ENCODE results near the gene HSD11B1.

The HSD11B1 gene

GRCh38 chr1:209710093-209710492, 5.4 kb downstream of the HSD11B1 start:
- no peak for DNase-seq (ENCODE audit: low spot score)
- no peak for TF ChIP-seq CTCF (conservative IDR thresholded peaks at IDR 0.05; ENCODE audit: low read depth)
- ChIA-PET POLR2A (ENCODE audit: low non-redundant PET) (no interaction called here), CTCF (no interaction called here)
- H3K27ac ChIP-seq, result no peak overlapping the region

- H3K27ac ChIP-seq, result no peak overlapping the region
- DNase-seq (ENCODE audit: low spot score), result no peak
- no peak for TF ChIP-seq CTCF (conservative IDR thresholded peaks at IDR 0.05; ENCODE audit: low read depth)
These were observed 6.2 kb downstream of the HSD11B1 start for GRCh38 chr1:209710847-209711246.

GRCh38 chr1:209714338-209714737, 9.7 kb downstream of the HSD11B1 start:
- CTCF ChIA-PET, result no interaction called here
- no peak for TF ChIP-seq CTCF (conservative IDR thresholded peaks at IDR 0.05; ENCODE audit: low read depth)
- POLR2A ChIA-PET (ENCODE audit: low non-redundant PET), result no interaction called here
- no peak overlapping the region for H3K27ac ChIP-seq
- DNase-seq (ENCODE audit: low spot score), result no peak

More at GRCh38 chr1:209710847-209711246, 6.2 kb downstream of the HSD11B1 start:
- CTCF ChIA-PET, result no interaction called here
- POLR2A ChIA-PET (ENCODE audit: low non-redundant PET), result no interaction called here

- H3K27ac ChIP-seq, result no peak overlapping the region
- CTCF ChIA-PET, result no interaction called here
- POLR2A ChIA-PET (ENCODE audit: low non-redundant PET), result no interaction called here
- TF ChIP-seq CTCF (conservative IDR thresholded peaks at IDR 0.05; ENCODE audit: low read depth), result no peak
- DNase-seq (ENCODE audit: low spot score), result no peak
These were observed 10.7 kb downstream of the HSD11B1 start for GRCh38 chr1:209715314-209715713.

GRCh38 chr1:209717818-209718217, 13.2 kb downstream of the HSD11B1 start:
- CTCF ChIA-PET, result no interaction called here
- POLR2A ChIA-PET (ENCODE audit: low non-redundant PET), result no interaction called here
- H3K27ac ChIP-seq, result no peak overlapping the region
- no peak for DNase-seq (ENCODE audit: low spot score)
- no peak for TF ChIP-seq CTCF (conservative IDR thresholded peaks at IDR 0.05; ENCODE audit: low read depth)

GRCh38 chr1:209720326-209720725, 15.7 kb downstream of the HSD11B1 start:
- H3K27ac ChIP-seq, result no peak overlapping the region
- no peak for DNase-seq (ENCODE audit: low spot score)
- ChIA-PET CTCF (no interaction called here), POLR2A (ENCODE audit: low non-redundant PET) (no interaction called here)
- TF ChIP-seq CTCF (conservative IDR thresholded peaks at IDR 0.05; ENCODE audit: low read depth), result no peak

GRCh38 chr1:209720826-209721225, 16.2 kb downstream of the HSD11B1 start:
- ChIA-PET POLR2A (ENCODE audit: low non-redundant PET) (no interaction called here), CTCF (interaction anchor here (0.7 to 1.0 kb wide), 2 partner anchors 9 to 240 kb away, joined by 4 read pairs; no protein-coding TSS in a partner anchor)
- no peak for DNase-seq (ENCODE audit: low spot score)
- H3K27ac ChIP-seq, result no peak overlapping the region
- TF ChIP-seq CTCF (conservative IDR thresholded peaks at IDR 0.05; ENCODE audit: low read depth), result no peak
